GM21825 (cell line): ENCODE results near the gene HIC2.
A peak's percentile ranks its signal among the peaks of the same experiment; 100 is the strongest.
"Not testable (repeated sequence)": the region's sequence is repeated elsewhere in the genome, so short reads cannot be mapped to it uniquely, and the experiment has no call there.

ENCODE experiments used
- ATAC-seq: cut with Tn5 transposase; IDR thresholded peaks from one replicate; pipeline ENCODE4 v1.9.1; 2021; ENCODE audit warnings: mild to moderate bottlenecking, moderate library complexity; ENCODE audit not compliant: unreplicated experiment

Gene HIC2, protein sequence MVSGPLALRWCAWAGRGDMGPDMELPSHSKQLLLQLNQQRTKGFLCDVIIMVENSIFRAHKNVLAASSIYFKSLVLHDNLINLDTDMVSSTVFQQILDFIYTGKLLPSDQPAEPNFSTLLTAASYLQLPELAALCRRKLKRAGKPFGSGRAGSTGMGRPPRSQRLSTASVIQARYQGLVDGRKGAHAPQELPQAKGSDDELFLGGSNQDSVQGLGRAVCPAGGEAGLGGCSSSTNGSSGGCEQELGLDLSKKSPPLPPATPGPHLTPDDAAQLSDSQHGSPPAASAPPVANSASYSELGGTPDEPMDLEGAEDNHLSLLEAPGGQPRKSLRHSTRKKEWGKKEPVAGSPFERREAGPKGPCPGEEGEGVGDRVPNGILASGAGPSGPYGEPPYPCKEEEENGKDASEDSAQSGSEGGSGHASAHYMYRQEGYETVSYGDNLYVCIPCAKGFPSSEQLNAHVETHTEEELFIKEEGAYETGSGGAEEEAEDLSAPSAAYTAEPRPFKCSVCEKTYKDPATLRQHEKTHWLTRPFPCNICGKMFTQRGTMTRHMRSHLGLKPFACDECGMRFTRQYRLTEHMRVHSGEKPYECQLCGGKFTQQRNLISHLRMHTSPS

GRCh38 chr22:21417227-21417746 lies at the start of gene HIC2:
Gene HIC2 (plus strand): TSS chr22:21417371. CDS start chr22:21442832, 25,461 bp downstream.
- ATAC-seq, result peak; percentile 56

DNA sequence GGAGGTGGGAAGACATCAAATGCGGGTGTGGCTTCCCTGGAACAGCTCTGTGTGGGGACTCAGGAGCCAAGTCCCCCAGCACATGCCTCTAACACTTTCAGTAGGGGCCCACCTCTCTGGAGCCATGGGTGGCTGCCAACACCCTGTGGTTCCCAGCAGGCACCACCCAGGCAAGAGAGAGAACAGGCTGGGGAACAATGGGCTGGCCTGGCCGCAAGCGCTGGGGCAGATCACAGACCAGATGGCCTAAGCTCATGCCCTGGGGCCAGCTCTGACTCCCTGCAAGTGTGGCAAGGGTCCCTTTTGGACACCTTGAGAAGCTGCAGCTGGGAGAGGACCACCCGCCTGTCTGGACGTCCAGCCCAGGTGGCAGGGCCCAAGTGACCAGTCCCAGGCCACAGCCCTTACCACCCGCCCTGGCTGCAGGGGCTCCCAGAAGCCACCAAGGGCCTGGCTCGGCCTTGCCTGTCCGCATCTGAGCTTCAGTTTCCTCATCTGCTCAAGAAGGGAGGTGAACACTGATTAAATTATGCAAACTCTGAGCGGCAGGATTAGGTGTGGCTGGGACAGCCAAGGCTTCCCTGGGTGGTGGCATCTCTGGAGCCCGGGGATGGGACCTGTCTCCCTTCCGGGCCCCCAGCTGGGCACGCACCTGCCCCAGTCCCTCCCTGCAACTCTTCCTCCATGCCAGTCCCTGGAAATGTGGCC lies 48.4 kb upstream of the HIC2 start:
- not testable (repeated sequence) for ATAC-seq

DNA sequence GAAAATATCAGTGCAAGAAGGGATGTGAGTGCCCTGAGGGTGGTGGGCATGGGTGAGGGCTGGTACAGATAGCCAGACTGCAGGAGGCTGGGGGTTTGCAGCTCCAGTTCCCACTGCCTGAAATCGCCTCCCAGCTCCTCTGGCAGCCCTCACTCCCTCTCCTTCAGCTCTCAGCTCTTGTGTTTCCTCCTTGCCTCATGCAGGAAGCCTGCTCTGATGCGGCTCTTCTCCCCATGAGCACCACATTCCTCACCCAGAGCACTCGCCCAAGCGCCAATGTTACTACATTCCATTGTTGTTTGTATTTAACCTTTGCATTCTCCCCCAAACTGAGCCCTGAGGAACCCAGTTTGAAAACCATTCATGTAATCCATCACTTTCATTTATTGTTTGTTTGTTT lies 41.3 kb upstream of the HIC2 start:
- not testable (repeated sequence) for ATAC-seq

DNA sequence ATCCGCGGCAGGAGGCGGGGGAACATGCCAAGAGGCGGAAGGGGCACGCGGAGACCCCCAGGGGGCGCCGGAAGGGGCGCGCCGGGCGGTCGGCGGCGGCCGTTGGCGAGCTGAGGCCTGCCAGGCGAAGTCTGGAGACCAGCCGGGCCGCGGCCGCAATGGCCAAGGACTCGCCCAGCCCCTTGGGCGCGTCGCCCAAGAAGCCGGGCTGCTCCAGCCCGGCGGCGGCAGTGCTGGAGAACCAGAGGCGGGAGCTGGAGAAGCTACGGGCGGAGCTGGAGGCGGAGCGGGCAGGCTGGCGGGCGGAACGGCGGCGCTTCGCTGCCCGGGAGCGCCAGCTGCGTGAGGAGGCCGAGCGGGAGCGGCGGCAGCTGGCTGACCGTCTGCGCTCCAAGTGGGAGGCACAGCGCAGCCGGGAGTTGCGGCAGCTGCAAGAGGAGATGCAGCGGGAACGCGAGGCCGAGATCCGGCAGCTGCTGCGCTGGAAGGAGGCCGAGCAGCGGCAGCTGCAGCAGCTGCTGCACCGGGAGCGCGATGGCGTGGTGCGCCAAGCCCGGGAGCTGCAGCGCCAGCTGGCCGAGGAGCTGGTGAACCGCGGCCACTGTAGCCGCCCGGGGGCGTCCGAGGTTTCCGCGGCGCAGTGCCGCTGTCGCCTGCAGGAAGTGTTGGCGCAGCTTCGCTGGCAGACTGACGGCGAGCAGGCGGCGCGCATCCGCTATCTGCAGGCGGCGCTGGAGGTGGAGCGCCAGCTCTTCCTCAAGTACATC lies 33.3 kb upstream of the HIC2 start, which contains the start of gene RIMBP3B:
RIMBP3B (plus strand) TSS at position 51 of the 767 bp plus-strand sequence; CDS start at position 159, 108 bp downstream.
- peak; percentile 68 for ATAC-seq

DNA sequence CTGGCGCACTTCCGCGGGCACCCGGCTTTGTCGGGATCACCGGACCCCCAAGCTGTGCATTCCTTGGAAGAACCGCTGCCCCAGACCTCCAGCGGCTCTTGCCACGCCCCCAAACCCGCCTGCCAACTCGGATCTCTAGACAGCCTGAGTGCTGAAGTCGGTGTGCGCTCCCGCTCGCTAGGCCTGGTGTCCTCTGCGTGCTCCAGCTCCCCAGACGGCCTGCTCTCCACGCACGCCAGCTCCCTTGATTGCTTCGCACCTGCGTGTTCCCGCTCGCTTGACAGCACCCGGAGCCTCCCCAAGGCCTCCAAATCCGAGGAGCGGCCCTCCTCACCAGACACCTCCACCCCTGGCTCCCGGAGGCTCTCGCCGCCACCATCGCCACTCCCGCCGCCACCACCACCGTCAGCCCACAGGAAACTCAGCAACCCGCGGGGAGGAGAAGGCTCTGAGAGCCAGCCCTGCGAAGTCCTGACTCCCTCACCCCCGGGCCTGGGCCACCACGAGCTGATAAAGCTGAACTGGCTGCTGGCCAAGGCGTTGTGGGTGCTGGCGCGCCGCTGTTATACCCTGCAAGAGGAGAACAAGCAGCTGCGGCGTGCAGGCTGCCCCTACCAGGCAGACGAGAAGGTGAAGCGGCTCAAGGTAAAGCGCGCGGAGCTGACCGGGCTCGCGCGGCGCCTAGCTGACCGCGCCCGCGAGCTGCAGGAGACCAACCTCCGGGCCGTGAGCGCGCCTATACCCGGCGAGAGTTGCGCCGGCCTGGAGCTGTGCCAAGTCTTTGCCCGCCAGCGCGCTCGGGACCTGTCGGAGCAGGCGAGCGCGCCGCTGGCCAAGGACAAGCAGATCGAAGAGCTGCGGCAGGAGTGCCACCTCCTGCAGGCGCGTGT lies 32.5 kb upstream of the HIC2 start:
- not testable (repeated sequence) for ATAC-seq

DNA sequence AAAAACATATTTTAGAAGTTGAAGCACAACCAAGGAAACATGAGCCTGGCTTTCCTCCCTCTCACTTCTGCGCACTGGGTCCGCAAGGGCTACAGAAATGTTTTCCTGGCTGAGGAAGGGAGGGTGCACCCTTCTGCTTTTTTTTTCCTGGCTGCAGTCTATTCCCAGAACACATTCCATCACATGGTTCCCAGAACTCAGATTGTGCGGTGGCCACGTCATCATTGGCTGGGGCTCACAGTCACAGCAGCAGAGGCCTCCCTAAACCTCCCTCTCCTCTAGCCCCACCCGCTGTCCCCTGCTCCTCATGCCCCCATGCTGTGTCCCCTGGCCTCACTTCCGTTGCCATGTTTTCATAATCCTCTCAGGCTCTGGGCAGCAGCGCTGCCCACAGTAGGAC lies 27.7 kb upstream of the HIC2 start:
- ATAC-seq, result not testable (repeated sequence)

GRCh38 chr22:21390013-21390412 lies 27.2 kb upstream of the HIC2 start:
- not testable (repeated sequence) for ATAC-seq

DNA sequence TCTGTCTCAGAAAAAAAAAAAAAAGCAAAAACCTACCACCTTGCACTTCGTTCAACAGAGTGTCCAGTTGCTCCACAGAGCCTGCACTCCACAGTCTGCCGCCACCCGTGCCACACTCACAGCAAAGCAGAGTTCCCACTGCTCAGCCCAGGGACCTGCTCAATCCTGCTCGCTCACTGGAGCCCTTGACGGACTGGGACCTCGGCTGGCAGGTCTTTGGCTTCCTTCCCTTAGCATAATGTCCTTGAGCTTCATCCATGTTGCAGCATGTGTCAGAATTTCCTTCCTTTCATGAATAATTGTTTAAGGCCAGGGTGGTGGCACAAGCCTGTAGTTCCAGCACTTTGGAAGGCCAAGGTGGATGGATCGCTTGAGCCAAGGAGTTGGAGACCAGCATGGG lies 22.6 kb upstream of the HIC2 start:
- not testable (repeated sequence) for ATAC-seq

GRCh38 chr22:21401197-21401969 lies 15.8 kb upstream of the HIC2 start:
- ATAC-seq, result not testable (repeated sequence)

DNA sequence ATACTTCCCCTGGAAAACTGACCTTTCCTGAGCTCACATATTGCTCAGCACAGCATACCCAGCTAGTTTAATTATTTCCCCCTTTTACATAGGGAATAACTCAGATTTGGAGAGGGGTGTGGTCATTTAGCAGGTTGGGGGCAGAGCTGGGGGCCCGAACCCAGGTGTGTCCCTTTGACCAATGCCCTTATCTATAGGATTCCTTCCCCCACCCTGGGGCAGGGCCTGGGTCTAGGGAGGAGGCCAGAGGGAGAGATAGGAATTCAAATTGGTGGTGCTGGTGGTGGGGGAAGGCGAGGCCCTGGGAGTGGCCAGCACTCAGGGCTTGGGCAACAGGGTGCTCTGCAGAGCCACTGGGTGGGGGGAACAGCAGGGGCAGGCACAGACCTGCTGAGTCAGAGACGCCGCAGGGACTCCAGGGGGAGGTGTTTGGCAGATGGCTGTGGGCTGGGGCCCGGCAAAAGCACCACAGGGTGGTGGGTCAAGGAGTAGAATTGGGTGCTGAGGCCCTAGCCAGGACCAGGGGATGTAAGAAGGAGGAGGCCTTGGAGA lies 14.3 kb upstream of the HIC2 start:
- ATAC-seq, result not testable (repeated sequence)

DNA sequence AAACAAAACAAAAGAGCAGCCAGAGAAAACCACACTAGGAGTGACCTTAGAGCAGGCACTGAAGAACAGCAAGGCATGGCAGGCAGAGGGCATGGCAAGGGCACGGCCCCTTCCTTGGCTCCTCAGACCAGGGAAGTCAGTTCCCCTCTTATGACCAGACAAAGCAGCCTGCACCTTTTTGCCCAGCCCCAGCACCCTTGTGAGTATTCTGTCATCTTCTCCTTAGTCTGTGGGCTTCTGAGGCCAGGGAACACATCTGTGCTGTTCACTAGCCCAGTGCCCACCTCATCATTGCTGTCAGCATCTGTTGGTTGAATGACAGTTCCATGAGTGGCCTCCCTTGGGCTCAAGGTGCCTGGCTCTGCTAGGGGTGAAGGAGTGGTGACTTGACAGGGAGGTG lies 10.0 kb upstream of the HIC2 start:
- ATAC-seq, result not testable (repeated sequence)

- not testable (repeated sequence) for ATAC-seq
Measured at GRCh38 chr22:21407792-21408191, 9.4 kb upstream of the HIC2 start.

DNA sequence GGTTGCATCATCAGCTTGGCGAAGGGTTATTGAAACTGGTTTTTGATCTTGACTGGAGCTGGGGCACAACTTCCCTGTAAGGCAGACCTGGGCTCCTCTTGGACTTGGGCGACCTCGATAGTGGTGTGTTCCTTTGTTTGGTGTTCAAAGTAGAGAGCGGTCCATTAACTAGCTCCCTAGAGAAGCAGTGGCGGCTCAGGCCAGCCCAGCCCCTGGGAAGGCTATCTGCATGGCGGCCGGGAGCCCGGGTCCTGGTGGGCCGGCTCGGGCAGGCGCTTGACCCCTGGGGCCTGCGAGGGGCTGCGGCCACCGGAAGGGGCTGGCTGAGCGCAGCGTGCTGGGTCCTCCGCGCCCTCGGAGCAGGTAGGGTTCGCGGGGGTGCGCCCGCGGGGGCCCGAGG lies 796 bp upstream of the HIC2 start:
- not testable (repeated sequence) for ATAC-seq

DNA sequence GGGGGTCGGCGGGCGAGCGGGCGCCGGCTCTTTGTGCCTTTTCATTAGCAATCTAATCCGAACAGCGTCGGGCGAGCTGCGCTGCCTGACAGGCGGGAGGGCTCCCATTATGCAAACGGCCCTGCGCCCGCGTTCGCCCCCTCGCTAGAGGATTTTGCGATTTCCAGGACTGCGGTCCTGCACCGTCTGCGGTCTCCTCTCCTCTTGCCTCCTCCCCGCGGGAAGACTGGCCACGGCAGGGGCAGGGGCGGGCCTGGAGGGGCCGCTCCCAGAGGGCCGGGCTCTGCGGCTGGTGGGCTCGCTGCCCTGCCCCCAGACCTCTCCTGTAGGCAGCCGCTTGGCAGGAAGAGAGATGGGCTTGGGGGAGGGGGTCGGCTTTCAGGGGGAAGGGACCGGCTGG lies 682 bp downstream of the HIC2 start:
- peak; percentile 18 for ATAC-seq

DNA sequence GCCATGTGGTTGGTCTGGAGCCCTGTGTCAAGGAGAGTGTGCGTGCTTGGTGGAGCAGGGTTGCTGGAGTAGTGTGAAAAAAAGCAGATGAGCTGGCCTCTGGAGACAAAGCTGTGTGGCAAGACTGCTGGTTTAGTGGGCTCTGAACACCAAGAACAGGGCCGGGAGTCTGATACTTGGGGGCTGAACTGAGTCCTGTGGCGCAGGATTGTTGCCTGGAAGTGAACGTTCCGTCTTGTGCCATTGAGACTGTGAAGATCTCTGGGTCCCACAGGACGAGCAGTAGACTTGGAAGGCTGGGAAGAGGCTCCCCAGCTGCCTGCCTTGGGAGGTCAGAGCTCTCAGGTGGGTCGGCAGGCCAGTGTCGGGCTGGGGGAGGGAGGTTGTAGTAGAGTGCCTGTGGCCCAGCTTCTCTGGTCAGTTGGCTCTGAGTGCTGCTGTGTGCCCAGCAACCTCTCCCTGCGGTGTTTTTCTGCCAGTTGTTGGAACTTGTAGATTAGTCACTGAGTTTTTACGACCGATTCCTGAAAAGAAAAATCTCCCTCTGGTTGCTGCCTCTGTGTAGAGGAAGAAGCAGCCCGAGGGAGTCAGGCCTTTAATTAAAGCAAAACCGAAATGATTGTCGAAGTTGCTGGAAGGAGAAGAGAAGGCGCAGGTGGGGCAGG lies 1.9 kb downstream of the HIC2 start:
- not testable (repeated sequence) for ATAC-seq

DNA sequence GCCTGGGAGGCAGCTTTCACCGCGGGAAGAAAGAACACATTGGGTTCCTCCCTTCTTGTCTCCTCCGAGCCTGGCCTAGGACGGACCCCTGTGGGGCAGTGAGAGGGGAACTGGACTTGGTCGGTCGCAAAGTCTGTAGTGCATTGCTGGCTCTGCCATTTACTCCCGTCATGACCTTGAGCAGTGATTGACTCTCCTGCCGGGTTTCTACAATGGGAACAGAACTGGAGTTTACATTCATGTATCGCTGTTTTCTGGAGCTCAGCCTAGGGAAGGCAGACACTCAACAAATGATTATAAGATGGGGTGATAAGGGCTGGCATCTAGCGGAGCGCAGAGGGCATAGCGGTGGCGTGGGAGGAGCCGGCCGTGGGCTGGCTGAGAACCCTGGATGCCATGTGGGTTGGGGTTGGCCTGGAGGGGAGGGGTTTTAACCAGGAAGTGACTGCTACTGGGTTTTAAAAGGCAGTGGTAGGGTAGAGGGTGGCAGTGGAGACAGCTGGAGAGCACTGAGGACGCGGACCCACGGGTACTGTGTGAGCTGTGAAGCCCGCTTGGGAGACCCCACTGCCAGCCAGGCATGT lies 3.1 kb downstream of the HIC2 start:
- ATAC-seq, result not testable (repeated sequence)

DNA sequence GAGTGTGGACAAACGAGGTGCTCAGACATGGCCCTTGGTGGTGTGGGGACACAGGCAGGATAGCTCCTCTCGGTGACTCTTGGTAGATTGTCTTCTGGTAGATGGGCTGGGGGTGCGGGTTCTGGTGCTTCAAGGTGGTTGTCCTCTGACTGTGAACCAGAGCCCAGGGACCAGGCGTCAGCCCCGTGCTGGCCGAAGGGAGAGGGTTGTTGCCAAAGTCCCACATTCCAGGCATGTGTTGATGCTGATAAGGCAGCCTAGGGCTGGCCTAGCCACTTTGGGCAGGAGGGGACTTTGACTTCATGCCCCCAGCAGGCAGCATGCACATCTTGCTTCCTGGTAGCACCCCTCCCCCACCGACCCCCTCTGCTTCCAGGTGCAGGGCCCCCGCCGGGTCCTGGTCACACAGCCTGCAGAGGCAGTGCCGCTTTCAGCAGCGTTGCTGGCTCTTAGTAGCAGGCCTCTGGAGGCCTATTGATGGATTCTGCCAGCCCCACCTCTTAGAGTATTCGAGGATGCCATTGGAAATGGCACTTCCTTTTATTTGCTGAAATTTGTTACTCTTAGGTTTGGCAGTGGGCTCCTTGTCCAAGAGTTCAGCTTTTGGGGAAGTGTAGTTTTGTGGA lies 7.0 kb downstream of the HIC2 start:
- not testable (repeated sequence) for ATAC-seq
